BE2C (cell line): ENCODE data around the gene PRMT6.

Source experiments
- DNase-seq: peaks from one replicate; pipeline ENCODE4 v3.0.0-alpha.2; 2020
- H3K27me3 ChIP-seq: fragments of 250-450 bp; sonication (Bioruptor Pico); 2 replicates; pipeline ENCODE4 v1.5.1; 2020; ENCODE audit warnings: mild to moderate bottlenecking
- H3K36me3 ChIP-seq: fragments of 250-450 bp; sonication (Bioruptor Pico); 2 replicates; pipeline ENCODE4 v1.5.1; 2020; ENCODE audit warnings: mild to moderate bottlenecking
- H3K4me1 ChIP-seq: fragments of 250-450 bp; sonication (Bioruptor Pico); 2 replicates; pipeline ENCODE4 v1.5.1; 2020
- H3K4me3 ChIP-seq: 2 replicates; pipeline ENCODE4 v1.5.1; 2011; ENCODE audit warnings: low read depth, low read length
- H3K9me3 ChIP-seq: fragments of 250-450 bp; sonication (Bioruptor Pico); 2 replicates; pipeline ENCODE4 v1.5.1; 2020
- CTCF ChIP-seq: IDR thresholded peaks from 2 replicates; pipeline ENCODE4 v1.5.1; 2012; ENCODE audit warnings: mild to moderate bottlenecking, low read depth, low read length

PRMT6 gene

GRCh38 chr1:107095647-107096046 lies 39.2 kb downstream of the PRMT6 start:
- DNase-seq, result no peak
- Histone ChIP-seq H3K36me3 (no peaks in the 10 kb centered on the region), H3K27me3 (no peaks in the 10 kb centered on the region), H3K4me3 (no peak overlapping the region), H3K4me1 (no peaks in the 10 kb centered on the region), H3K9me3 (no peaks in the 10 kb centered on the region)
- no peak for TF ChIP-seq CTCF

GRCh38 chr1:107096690-107097089 lies 40.2 kb downstream of the PRMT6 start:
- Histone ChIP-seq H3K4me3 (no peak overlapping the region), H3K27me3 (no peaks in the 10 kb centered on the region), H3K36me3 (no peaks in the 10 kb centered on the region), H3K9me3 (no peaks in the 10 kb centered on the region), H3K4me1 (no peaks in the 10 kb centered on the region)
- no peak for TF ChIP-seq CTCF
- no peak for DNase-seq

DNA sequence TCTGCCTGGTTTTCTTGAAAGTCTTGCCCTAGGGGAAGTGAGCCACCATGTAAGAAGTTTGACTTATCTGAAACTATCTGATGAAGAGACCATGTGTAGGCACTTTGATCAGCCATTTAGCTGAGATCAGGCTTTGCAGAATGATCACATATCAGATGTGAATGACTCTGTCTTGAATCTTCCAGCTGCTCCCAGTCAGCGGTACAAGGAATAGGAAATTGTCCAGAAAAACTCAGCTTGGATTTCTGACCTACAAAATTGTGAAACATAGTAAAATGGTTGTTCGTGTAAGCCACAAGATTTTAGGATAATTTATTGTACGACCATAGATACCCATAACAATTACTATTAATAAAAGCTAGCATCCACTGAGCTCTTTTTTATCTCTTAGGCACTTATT lies 42.5 kb downstream of the PRMT6 start:
- no peak for TF ChIP-seq CTCF
- no peak for DNase-seq

DNA sequence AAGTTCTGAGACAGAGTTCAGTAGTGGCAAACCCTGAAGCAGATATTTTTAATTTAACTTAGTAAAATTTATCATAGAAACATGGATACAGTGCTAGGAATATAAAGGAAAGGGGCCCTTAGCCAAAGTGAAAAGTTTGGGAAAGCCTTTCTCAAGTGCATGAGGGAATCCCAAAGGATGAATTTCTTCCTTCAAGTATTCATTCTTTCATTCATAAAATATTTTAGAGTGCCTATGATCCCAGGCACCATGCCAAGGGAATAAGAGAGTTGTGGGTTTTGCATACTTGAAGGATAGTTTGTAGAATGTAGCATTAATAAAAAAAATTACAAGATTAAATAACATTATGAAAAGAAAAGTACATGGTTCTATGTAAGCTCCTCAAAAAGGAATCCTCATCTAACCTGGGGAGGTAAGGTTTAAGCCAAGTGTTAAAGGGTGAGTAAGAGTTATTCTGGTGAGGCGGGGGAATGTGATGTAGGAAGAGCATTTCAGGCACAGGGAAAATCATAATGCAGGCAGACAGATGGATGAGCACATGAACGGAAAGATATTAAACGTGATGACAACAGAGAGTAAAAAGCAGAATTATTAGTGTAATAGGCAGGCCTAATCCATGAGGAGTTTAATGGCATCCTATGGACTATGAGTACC lies 44.0 kb downstream of the PRMT6 start:
- Histone ChIP-seq H3K4me1 (no peaks in the 10 kb centered on the region), H3K36me3 (no peaks in the 10 kb centered on the region), H3K4me3 (no peak overlapping the region), H3K9me3 (no peaks in the 10 kb centered on the region), H3K27me3 (no peaks in the 10 kb centered on the region)
- no peak for TF ChIP-seq CTCF
- no peak for DNase-seq

More for the DNA sequence above, 42.5 kb downstream of the PRMT6 start:
- Histone ChIP-seq H3K4me3 (no peak overlapping the region), H3K27me3 (no peaks in the 10 kb centered on the region), H3K9me3 (no peaks in the 10 kb centered on the region), H3K4me1 (no peaks in the 10 kb centered on the region), H3K36me3 (no peaks in the 10 kb centered on the region)

GRCh38 chr1:107105914-107106313 lies 49.4 kb downstream of the PRMT6 start:
- no peaks in the 10 kb centered on the region for H3K36me3 ChIP-seq
- no peaks in the 10 kb centered on the region for H3K27me3 ChIP-seq
- H3K9me3 ChIP-seq, result no peaks in the 10 kb centered on the region
- DNase-seq, result no peak
- H3K4me3 ChIP-seq, result no peak overlapping the region
- no peak for TF ChIP-seq CTCF
- H3K4me1 ChIP-seq, result no peaks in the 10 kb centered on the region
